ENCODE data around the gene MIPOL1.

DNA sequence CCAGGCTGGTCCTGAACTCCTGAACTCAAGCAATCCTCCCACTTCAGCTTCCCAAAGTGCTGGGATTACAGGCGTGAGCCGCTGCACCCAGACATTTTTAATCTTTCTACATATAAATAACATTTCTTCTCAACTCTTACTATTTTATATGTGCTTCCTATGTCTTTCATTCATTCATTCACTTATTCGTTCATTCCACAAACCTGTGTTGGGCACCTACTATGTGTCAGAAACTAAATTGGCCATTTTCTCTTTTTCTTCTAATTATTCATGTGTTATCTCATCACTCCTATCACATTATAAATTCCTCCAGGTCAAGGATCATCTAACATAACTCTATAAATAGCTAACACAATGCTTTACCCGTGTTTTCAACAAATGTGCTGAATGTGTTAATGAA, 373.7 kb downstream of the MIPOL1 start:
- TF ChIP-seq, protein P1, sequence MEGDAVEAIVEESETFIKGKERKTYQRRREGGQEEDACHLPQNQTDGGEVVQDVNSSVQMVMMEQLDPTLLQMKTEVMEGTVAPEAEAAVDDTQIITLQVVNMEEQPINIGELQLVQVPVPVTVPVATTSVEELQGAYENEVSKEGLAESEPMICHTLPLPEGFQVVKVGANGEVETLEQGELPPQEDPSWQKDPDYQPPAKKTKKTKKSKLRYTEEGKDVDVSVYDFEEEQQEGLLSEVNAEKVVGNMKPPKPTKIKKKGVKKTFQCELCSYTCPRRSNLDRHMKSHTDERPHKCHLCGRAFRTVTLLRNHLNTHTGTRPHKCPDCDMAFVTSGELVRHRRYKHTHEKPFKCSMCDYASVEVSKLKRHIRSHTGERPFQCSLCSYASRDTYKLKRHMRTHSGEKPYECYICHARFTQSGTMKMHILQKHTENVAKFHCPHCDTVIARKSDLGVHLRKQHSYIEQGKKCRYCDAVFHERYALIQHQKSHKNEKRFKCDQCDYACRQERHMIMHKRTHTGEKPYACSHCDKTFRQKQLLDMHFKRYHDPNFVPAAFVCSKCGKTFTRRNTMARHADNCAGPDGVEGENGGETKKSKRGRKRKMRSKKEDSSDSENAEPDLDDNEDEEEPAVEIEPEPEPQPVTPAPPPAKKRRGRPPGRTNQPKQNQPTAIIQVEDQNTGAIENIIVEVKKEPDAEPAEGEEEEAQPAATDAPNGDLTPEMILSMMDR (IDR thresholded peaks at IDR 0.05; ENCODE audit: low read length) = no peak
- no peak for TF ChIP-seq EZH2 (IDR thresholded peaks at IDR 0.05; ENCODE audit: borderline replicate concordance, low read length)
